ENCODE measurements around the gene PHACTR1. TPM values are rescaled to one million over a fixed set of nuclear protein-coding genes. Genes with fewer than 3 reads are reported as not detected.

The PHACTR1 gene
- total RNA-seq, 2 donors from 2014 or later, result 2.8 to 6.3 TPM

DNA sequence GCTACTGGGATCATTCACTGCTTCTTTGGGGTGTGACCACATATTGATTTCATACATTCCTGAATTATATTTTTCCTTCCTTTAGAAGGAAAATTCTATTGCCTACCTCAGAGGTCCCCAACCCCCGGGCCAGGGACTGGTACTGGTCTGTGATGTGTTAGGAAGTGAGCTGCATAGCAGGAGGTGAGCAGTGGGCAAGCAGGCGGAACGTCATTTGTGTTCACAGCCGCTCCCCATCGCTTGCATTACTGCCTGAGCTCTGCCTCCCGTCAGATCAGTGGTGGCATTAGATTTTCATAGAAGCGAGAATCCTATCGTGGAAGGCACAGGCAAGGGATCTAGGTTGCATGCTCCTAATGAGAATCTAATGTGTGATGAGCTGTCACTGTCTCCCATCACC lies 107.3 kb downstream of the PHACTR1 start:
- H3K4me1 Mint-ChIP-seq, result peaks cover 10% of the 10 kb centered on the region
- DNase-seq, result no peak
- no peak overlapping the region for H3K27ac ChIP-seq (ENCODE audit: low read depth, low read length)
- H3K36me3 ChIP-seq (ENCODE audit: control insufficient read depth, insufficient read depth, low read length), result no peaks in the 10 kb centered on the region
- no peak for TF ChIP-seq CTCF (conservative IDR thresholded peaks at IDR 0.05)
- no peaks in the 10 kb centered on the region for H3K9me3 Mint-ChIP-seq
- H3K4me3 Mint-ChIP-seq, result no peak overlapping the region
- H3K9ac ChIP-seq (ENCODE audit: extremely low read depth, low read length, poor library complexity, severe bottlenecking), result no peak overlapping the region
- peaks cover 16% of the 10 kb centered on the region for H3K27me3 Mint-ChIP-seq (ENCODE audit: insufficient read depth)
- H3K9me3 ChIP-seq (ENCODE audit: control insufficient read depth, low read length), result no peaks in the 10 kb centered on the region
- H3K36me3 Mint-ChIP-seq (ENCODE audit: low read depth), result no peaks in the 10 kb centered on the region
- WGBS, 2 experiments (ENCODE audit: insufficient coverage in 1 of 2, insufficient read length in 1 of 2), result 88 to 94% methylated on average over 7 to 8 of the region's 8 CpGs
- no peak overlapping the region for H3K4me3 ChIP-seq (ENCODE audit: low read length)
- H3K27ac Mint-ChIP-seq, result no peak overlapping the region
- H3K27me3 ChIP-seq (ENCODE audit: control insufficient read depth, insufficient read depth, low read length, poor library complexity, severe bottlenecking), result peaks cover 13% of the 10 kb centered on the region
- peaks cover 6% of the 10 kb centered on the region for H3K4me1 ChIP-seq (ENCODE audit: control insufficient read depth, insufficient read depth, low read length)

GRCh38 chr6:12826584-12826983 lies 110.0 kb downstream of the PHACTR1 start:
- H3K27ac Mint-ChIP-seq, result no peak overlapping the region
- WGBS, 2 experiments (ENCODE audit: insufficient coverage in 1 of 2, insufficient read length in 1 of 2), result 85 to 92% methylated on average over 2 of the region's 2 CpGs
- Histone ChIP-seq H3K36me3 (ENCODE audit: control insufficient read depth, insufficient read depth, low read length) (no peaks in the 10 kb centered on the region), H3K9ac (ENCODE audit: extremely low read depth, low read length, poor library complexity, severe bottlenecking) (no peak overlapping the region), H3K27me3 (ENCODE audit: control insufficient read depth, insufficient read depth, low read length, poor library complexity, severe bottlenecking) (peaks cover 13% of the 10 kb centered on the region), H3K4me1 (ENCODE audit: control insufficient read depth, insufficient read depth, low read length) (peaks cover 6% of the 10 kb centered on the region), H3K9me3 (ENCODE audit: control insufficient read depth, low read length) (no peaks in the 10 kb centered on the region), H3K27ac (ENCODE audit: low read depth, low read length) (no peak overlapping the region), H3K4me3 (ENCODE audit: low read length) (no peak overlapping the region)
- no peaks in the 10 kb centered on the region for H3K9me3 Mint-ChIP-seq
- H3K4me3 Mint-ChIP-seq, result no peak overlapping the region
- TF ChIP-seq CTCF (conservative IDR thresholded peaks at IDR 0.05), result no peak
- H3K36me3 Mint-ChIP-seq (ENCODE audit: low read depth), result no peaks in the 10 kb centered on the region
- peaks cover 16% of the 10 kb centered on the region for H3K27me3 Mint-ChIP-seq (ENCODE audit: insufficient read depth)
- H3K4me1 Mint-ChIP-seq, result peaks cover 15% of the 10 kb centered on the region
- no peak for DNase-seq

DNA sequence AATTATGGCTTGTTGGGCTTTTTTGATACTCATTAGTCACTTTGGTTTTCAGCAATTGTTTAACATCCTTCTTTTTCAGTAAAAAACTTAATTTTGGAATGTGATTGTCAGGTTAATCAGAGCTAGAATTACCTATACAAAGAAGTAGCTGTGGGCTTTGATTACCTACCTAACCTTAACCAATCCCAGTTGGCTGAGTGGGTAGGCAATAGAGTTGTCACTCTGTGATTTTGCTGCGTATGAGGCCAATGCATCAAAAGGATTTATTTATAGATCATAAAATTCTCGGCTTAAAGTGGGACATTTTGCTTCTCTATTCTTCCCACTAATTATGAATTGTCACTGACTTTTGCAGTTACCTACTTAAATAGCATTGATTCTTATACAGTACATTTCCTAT lies 111.4 kb downstream of the PHACTR1 start:
- no peak for TF ChIP-seq CTCF (conservative IDR thresholded peaks at IDR 0.05)
- H3K9me3 ChIP-seq (ENCODE audit: control insufficient read depth, low read length), result no peaks in the 10 kb centered on the region
- no peak overlapping the region for H3K27ac ChIP-seq (ENCODE audit: low read depth, low read length)
- no peak overlapping the region for H3K27ac Mint-ChIP-seq
- H3K9ac ChIP-seq (ENCODE audit: extremely low read depth, low read length, poor library complexity, severe bottlenecking), result no peak overlapping the region
- 91 to 94% methylated on average over 2 of the region's 2 CpGs for WGBS, 2 experiments (ENCODE audit: insufficient coverage in 1 of 2, insufficient read length in 1 of 2)
- no peaks in the 10 kb centered on the region for H3K9me3 Mint-ChIP-seq
- H3K27me3 Mint-ChIP-seq (ENCODE audit: insufficient read depth), result peaks cover 14% of the 10 kb centered on the region
- H3K36me3 ChIP-seq (ENCODE audit: control insufficient read depth, insufficient read depth, low read length), result no peaks in the 10 kb centered on the region
- DNase-seq, result no peak
- H3K27me3 ChIP-seq (ENCODE audit: control insufficient read depth, insufficient read depth, low read length, poor library complexity, severe bottlenecking), result peaks cover 13% of the 10 kb centered on the region
- H3K4me3 Mint-ChIP-seq, result no peak overlapping the region
- peaks cover 6% of the 10 kb centered on the region for H3K4me1 ChIP-seq (ENCODE audit: control insufficient read depth, insufficient read depth, low read length)
- peaks cover 11% of the 10 kb centered on the region for H3K4me1 Mint-ChIP-seq
- H3K4me3 ChIP-seq (ENCODE audit: low read length), result no peak overlapping the region
- H3K36me3 Mint-ChIP-seq (ENCODE audit: low read depth), result no peaks in the 10 kb centered on the region
